Midbrain (tissue), 1 donor: ENCODE measurements around the gene ZNF616.

Experiments used
- DNase-seq: peaks from one replicate; lab custom pipeline; 2025; lab: John Stamatoyannopoulos, UW

Gene ZNF616

GRCh38 chr19:52139252-52140031 is at the start of gene ZNF616:
ZNF616 (minus strand) TSS chr19:52139938; CDS start chr19:52130512, 9,426 bp downstream.
- DNase-seq: peak; percentile 95

- DNase-seq: peak; percentile 71
Measured at GRCh38 chr19:52188822-52189734, 49.3 kb upstream of the ZNF616 start.

- no peak for DNase-seq
Measured at GRCh38 chr19:52187407-52187806, 47.7 kb upstream of the ZNF616 start.

DNA sequence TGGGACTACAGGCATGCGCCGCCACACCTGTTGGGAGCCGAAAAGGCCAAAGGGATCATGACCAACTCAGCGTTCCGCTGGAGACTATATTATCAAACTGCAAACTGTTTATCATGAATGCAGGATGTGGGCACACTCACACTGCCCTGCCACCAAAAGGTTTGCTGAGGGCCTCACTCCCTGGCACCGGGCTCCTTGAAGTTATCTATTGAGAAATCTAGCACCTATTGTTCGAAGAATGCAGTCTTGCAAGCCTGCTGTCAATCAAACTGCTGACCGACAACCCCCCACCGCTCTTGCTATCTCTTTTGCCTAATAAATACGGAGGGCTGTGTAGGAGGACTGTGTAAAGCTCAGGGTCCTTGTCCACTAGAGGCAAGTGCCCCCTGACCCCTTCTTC is 36.8 kb upstream of the ZNF616 start:
- no peak for DNase-seq

DNA sequence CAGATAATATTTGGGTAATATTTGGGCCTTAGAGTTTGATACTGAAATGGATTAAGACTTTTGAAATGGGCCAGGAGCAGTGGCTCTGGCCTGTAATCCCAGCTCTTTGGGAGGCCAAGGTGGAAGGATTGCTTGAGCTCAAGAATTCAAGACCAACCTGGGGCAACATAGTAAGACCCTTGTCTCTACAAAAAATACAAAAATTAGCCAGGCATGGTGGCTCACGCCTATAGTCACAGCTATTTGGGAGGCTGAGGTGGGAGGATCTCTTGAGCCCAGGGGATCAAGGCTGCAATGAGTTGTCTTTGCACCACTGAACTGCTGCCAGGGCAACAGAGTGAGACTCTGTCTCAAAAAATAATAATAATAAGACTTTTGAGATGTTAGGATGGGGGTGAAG is 32.6 kb upstream of the ZNF616 start:
- no peak for DNase-seq

DNA sequence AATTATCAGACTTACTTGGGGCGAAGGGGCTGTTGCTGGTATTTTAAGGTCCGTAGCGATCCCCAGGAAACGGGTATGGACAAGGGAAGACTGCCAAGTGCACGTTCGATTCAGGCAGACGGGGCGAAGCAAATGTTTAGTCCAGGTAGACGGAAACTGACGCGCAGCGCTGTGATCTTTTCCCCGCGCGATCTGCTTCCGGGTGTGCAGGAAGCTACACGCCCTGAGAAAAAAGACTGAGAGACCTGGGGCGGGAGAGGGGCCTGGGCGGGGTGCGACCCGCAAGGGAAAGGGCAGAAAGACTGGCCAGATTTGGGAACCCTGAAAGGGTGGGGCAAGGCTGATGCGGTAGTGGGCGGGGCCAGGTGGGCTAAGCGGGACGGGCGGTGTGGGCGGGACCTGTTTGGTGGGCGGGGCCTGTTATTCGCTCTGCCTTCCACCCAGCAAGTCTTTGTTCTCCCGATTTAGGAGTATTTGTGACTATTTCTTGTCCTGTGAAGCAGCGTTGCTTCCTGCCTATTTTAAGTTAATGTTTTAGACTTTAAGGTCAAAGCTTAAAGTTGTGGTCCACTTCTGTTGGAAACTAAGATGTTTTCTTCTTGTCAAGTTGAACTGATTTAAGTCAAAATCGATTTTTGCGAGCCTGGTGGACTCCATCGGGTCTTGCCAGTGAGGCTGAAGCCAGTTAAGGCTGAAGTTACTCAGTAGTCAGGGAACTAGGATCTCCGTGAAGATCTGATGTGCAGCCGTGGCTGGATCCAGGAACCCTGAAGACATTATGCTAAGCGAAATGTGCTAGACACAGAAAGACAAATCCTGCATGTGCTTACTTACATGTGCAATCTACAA is 31.8 kb upstream of the ZNF616 start, which contains the start of gene ZNF836:
Gene ZNF836, minus strand, starts transcription at position 301 of the 849 bp plus-strand sequence. CDS start 3,549 bp downstream, outside the sequence.
- peak; percentile 74 for DNase-seq

- no peak for DNase-seq
Measured at GRCh38 chr19:52170863-52171320, 31.2 kb upstream of the ZNF616 start.

- no peak for DNase-seq
Measured at GRCh38 chr19:52170304-52170703, 30.6 kb upstream of the ZNF616 start.

- no peak for DNase-seq
Measured at GRCh38 chr19:52155596-52156359, 16.0 kb upstream of the ZNF616 start.

DNA sequence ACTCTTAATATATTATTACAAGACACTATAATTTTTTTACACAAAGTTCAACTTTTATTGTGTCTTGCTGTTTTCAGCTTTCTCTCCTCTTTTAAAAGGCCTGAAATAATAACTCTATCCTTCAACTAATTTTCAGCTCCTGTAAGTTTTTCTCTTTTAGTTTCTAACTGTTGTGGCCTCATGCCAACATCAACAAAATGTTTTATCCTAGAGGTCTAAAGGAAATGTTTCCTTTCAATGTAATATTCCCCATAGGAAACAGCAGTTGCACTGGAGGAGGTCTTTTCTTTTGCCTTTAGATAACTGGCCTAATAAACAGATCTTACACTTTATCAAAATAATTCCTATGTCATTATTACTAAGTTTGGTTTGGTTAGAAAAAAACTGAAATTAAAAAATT is 8.5 kb upstream of the ZNF616 start:
- DNase-seq: no peak

GRCh38 chr19:52142001-52142595 is 2.4 kb upstream of the ZNF616 start:
- DNase-seq: no peak

DNA sequence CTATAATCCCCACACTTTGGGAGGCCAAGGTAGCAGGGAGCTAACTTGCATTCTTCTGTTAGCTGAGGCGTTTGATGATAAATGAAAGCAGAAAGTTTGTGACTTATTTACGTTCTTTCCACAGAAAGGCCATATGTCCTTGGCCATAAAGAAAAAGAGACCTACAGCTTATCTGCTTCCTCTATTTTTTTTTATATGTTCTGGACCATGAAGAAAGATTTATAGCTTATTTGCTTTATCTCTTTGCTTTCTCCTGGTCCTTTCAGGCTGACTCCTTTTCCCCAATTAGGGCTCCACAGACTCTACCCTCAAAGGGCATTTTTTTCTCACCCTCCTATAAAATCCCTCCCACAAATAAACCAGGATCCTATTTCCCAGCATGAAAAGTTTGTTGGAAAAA is 1.5 kb upstream of the ZNF616 start:
- no peak for DNase-seq

GRCh38 chr19:52140032-52140710 is 433 bp upstream of the ZNF616 start:
- peak; percentile 27 for DNase-seq

DNA sequence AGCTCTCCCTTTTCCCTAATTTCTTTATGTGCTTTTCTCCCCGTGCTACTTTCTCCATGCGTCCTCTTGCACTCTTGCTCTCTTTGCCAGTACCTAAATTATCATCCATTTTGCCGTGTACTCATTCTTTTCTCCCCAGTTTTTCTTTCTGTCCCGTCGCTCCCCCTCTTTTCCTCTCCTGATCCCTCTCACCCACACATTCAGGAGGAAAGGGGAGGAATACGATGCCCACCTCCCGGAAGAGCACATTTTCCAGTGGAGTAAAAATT is 821 bp downstream of the ZNF616 start:
- DNase-seq: no peak

- DNase-seq: peak; percentile 16
Measured at GRCh38 chr19:52138278-52138982, 1.3 kb downstream of the ZNF616 start.

DNA sequence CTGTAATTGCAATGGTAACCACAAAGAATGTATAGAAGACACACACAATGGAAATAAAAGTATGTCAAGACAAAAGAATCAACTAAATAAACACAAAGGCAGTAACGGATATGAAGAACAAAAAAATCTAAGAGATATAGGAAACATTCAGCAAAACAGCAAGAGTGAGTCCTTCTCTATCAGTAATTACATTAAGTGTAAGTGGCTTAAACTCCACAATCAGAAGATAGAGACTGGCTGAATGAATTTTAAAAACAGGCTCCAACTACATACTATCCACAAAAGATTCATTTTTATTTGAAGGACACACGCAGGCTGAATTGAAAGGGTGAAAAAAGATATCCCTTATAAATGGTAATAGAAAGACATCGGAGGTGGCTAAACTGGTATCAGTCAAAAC is 19.5 kb downstream of the ZNF616 start:
- DNase-seq: no peak

GRCh38 chr19:52115526-52116053 is 24.1 kb downstream of the ZNF616 start:
- DNase-seq: no peak

DNA sequence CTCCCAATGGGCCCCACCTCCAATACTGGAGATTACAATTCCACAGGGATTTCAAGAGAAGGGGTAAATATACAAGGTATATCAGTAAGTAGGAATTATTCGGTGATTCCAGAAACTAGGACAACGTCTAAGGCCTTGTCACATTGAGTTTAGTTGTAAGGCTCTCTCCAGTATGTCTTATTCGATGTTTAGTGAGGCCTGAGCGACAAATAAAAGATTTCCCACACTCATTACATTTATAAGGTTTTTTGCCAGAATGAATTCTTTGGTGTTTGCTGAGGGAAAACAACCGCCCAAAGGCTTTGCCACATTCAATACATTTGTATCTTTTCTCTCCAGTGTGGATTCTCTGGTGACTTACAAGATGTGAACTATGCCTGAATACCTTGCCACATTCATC is 25.0 kb downstream of the ZNF616 start:
- DNase-seq: no peak

DNA sequence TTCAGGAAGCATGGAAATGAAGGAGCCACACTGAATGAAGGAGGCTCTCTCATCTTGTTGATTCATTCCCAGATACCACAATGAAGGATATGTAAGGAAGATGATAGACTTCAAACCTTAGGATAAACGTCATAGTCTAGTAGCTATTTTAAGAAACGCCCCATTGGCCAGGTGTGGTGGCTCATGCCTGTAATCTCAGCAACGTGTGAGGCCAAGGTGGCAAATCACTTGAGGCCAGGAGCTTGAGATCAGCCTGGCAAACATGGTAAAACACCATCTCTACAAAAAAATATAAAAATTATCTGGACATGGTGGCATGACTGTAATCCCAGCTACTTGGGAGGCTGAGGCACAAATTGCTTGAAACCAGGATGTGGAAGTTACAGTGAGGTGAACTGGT is 27.1 kb downstream of the ZNF616 start:
- no peak for DNase-seq
